CD4-positive, alpha-beta memory T cell (primary cell): ENCODE data around the gene GRIN2D. TPM values are rescaled to one million over a fixed set of nuclear protein-coding genes. Genes with fewer than 3 reads are reported as not detected.
A peak's percentile ranks its signal among the peaks of the same experiment; 100 is the strongest.

Source experiments
- CTCF ChIA-PET: fragments of 350-600 bp; sonication (Branson Sonifier 250); formaldehyde crosslinking; loops from one replicate; lab custom pipeline; 2021; ENCODE audit warnings: inconsistent platforms; ENCODE audit not compliant: partially characterized antibody; lab: Charles Lee
- POLR2A ChIA-PET: fragments of 350-600 bp; sonication (Branson Sonifier 250); formaldehyde crosslinking; loops from one replicate; lab custom pipeline; 2021; ENCODE audit not compliant: partially characterized antibody; lab: Charles Lee
- DNase-seq, 5 donors: peaks; one replicate each; pipeline versions ENCODE4 v3.0.0 to v3.0.0-alpha.2; 2020 to 2022; ENCODE audit warnings: mixed read lengths in 1 of 5
- H3K27ac ChIP-seq: one replicate; pipeline ENCODE4 v1.7.0; 2013; ENCODE audit warnings: low read depth, low read length
- H3K27me3 ChIP-seq: 2 replicates; pipeline ENCODE4 v1.7.0; 2013; ENCODE audit warnings: mild to moderate bottlenecking, low read length, moderate library complexity; ENCODE audit not compliant: insufficient read depth
- H3K36me3 ChIP-seq: 2 replicates; pipeline ENCODE4 v1.7.0; 2013; ENCODE audit warnings: mild to moderate bottlenecking, low read length, moderate library complexity; ENCODE audit not compliant: insufficient read depth
- H3K4me1 ChIP-seq: 2 replicates; pipeline ENCODE4 v1.7.0; 2013; ENCODE audit warnings: mild to moderate bottlenecking, low read length, moderate library complexity; ENCODE audit not compliant: insufficient read depth
- H3K4me3 ChIP-seq, 2 donors: one replicate each; pipeline ENCODE4 v1.7.0; 2013; ENCODE audit warnings: low read length in 2 of 2, mild to moderate bottlenecking in 1 of 2
- H3K9me3 ChIP-seq, 2 donors: one replicate each; pipeline ENCODE4 v1.7.0; 2013; ENCODE audit warnings: low read length in 2 of 2, control low read depth in 1 of 2; ENCODE audit not compliant: control insufficient read depth in 1 of 2
- H3K27ac Mint-ChIP-seq, 7 donors: one replicate each; pipeline ENCODE4 v1.8.0; 2020 to 2021; ENCODE audit warnings: mixed read lengths in 7 of 7, mild to moderate bottlenecking in 6 of 7, inconsistent platforms in 3 of 7, moderate library complexity in 3 of 7
- H3K27me3 Mint-ChIP-seq, 2 donors: one replicate each; pipeline ENCODE4 v1.8.0; 2020 to 2021; ENCODE audit warnings: mixed read lengths in 2 of 2
- H3K36me3 Mint-ChIP-seq, 2 donors: one replicate each; pipeline ENCODE4 v1.8.0; 2020 to 2021; ENCODE audit warnings: mixed read lengths in 2 of 2, inconsistent platforms in 1 of 2, mild to moderate bottlenecking in 1 of 2
- H3K4me1 Mint-ChIP-seq, 4 donors: one replicate each; pipeline ENCODE4 v1.8.0; 2020 to 2021; ENCODE audit warnings: mixed read lengths in 4 of 4, mild to moderate bottlenecking in 1 of 4
- H3K4me3 Mint-ChIP-seq, 8 donors: one replicate each; pipeline ENCODE4 v1.8.0; 2020 to 2021; ENCODE audit warnings: mixed read lengths in 8 of 8, mild to moderate bottlenecking in 7 of 8, moderate library complexity in 6 of 8, inconsistent platforms in 3 of 8
- H3K9me3 Mint-ChIP-seq, 8 donors: one replicate each; pipeline ENCODE4 v1.8.0; 2020 to 2021; ENCODE audit warnings: mixed read lengths in 8 of 8, mild to moderate bottlenecking in 5 of 8, inconsistent platforms in 3 of 8, moderate library complexity in 1 of 8
- intact Hi-C: fragments of 100-400 bp; cut with micrococcal nuclease; formaldehyde crosslinking; loops from one replicate; pipeline ENCODE4 v1.15.1; 2023
- polyA plus RNA-seq, 2 donors: library from polyadenylated mRNA; unstranded; fragments of 300-500 nt; fragmentation: Illumina TruSeq; gene quantifications; one replicate each; pipeline ENCODE4 v1.2.3, GENCODE V29; 2021
- total RNA-seq, 2 experiments: library from RNA; stranded (reverse); gene quantifications; one replicate each; pipeline ENCODE4 v1.2.3, GENCODE V29; 2021

The GRIN2D gene
- total and polyA plus RNA-seq, 4 experiments from 2014 or later, result 0.14 to 0.17 TPM; not detected in 2

GRCh38 chr19:48424694-48425219, 31.3 kb downstream of the GRIN2D start:
- Mint-ChIP-seq H3K27ac (no peak overlapping the region), H3K27me3 (peaks cover 0 to 2% of the 10 kb centered on the region in 2 donors), H3K4me1 (peaks cover 0 to 5% (median 3%) of the 10 kb centered on the region in 4 donors), H3K4me3 (no peak overlapping the region), H3K36me3 (no peaks in the 10 kb centered on the region), H3K9me3 (no peaks in the 10 kb centered on the region)
- no peaks in the 10 kb centered on the region for H3K4me1 ChIP-seq
- ChIA-PET CTCF (interaction anchor here (0.7 kb wide), 1 partner anchor 145 kb away, joined by 3 read pairs; no protein-coding TSS in a partner anchor), POLR2A (no interaction called here)
- H3K4me3 ChIP-seq, result no peak overlapping the region
- H3K36me3 ChIP-seq, result no peaks in the 10 kb centered on the region
- no peak overlapping the region for H3K27ac ChIP-seq
- intact Hi-C loops, result no loop called here
- H3K9me3 ChIP-seq, result no peaks in the 10 kb centered on the region
- DNase-seq, result no peak
- H3K27me3 ChIP-seq, result no peaks in the 10 kb centered on the region

- CTCF ChIA-PET, result interaction anchor here (1.2 kb wide), 1 partner anchor 121 kb away, joined by 4 read pairs; no protein-coding TSS in a partner anchor
- Mint-ChIP-seq H3K27ac (no peak overlapping the region), H3K4me1 (peaks cover 0 to 5% (median 3%) of the 10 kb centered on the region in 4 donors), H3K36me3 (no peaks in the 10 kb centered on the region), H3K9me3 (peaks cover 0 to 3% (median 0%) of the 10 kb centered on the region in 8 donors), H3K27me3 (peaks cover 0 to 3% of the 10 kb centered on the region in 2 donors), H3K4me3 (no peak overlapping the region)
- POLR2A ChIA-PET, result no interaction called here
- Histone ChIP-seq H3K4me1 (no peaks in the 10 kb centered on the region), H3K27me3 (no peaks in the 10 kb centered on the region), H3K4me3 (no peak overlapping the region), H3K9me3 (no peaks in the 10 kb centered on the region), H3K27ac (no peak overlapping the region), H3K36me3 (no peaks in the 10 kb centered on the region)
- no peak for DNase-seq
- intact Hi-C loops, result no loop called here
These were observed 35.2 kb downstream of the GRIN2D start for GRCh38 chr19:48428670-48429069.

DNA sequence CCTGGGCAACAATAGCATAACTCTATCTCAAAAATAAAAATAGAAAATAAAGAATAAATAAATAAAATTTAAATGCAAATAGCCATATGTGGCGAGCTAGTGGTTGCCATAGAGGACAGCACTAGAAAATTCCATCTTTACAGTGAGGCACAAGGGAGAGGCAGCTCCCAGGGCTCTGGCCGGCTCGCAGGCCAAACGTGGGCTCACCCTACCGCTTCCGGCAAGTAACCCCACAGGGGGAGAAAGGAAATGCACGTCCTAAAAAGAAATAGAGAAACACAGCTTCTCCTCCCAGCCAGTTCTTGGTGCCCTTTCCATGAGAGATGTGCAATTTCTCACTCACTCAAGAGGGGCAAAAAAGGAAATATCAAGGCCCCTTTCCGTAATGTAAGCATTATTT, 39.9 kb downstream of the GRIN2D start:
- H3K4me3 ChIP-seq, result no peak overlapping the region
- H3K27me3 ChIP-seq, result no peaks in the 10 kb centered on the region
- H3K36me3 Mint-ChIP-seq, result no peaks in the 10 kb centered on the region
- H3K4me3 Mint-ChIP-seq, result no peak overlapping the region
- H3K36me3 ChIP-seq, result no peaks in the 10 kb centered on the region
- no peak for DNase-seq
- no peaks in the 10 kb centered on the region for H3K4me1 Mint-ChIP-seq
- intact Hi-C loops, result no loop called here
- POLR2A ChIA-PET, result no interaction called here
- no peak overlapping the region for H3K27ac ChIP-seq
- peaks cover 16 to 17% of the 10 kb centered on the region in 2 donors for H3K27me3 Mint-ChIP-seq
- H3K9me3 Mint-ChIP-seq, result peaks cover 0 to 3% (median 0%) of the 10 kb centered on the region in 8 donors
- H3K9me3 ChIP-seq, result no peaks in the 10 kb centered on the region
- H3K27ac Mint-ChIP-seq, result no peak overlapping the region
- H3K4me1 ChIP-seq, result no peaks in the 10 kb centered on the region
- CTCF ChIA-PET, result no interaction called here

DNA sequence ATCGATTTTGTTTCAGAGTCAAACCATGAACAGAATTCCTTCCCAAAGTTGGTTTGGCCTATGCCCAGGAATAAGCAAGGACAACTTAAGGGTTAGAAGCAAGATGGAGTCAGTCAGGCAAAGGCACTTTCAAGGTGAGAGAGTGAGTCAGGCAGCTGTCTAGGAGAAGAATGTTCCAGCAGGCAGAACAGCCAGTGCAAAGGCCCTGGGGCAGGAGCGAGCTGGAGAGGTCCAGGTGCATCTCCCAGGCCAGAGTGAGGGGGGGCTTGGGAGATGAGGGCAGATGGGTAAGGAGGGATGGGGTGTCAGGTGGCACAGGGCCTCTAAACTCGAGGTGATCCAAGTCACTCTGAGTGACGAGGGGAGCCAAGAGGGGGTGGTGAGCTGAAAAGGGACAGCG, 43.1 kb downstream of the GRIN2D start:
- intact Hi-C loops, result no loop called here
- Mint-ChIP-seq H3K9me3 (no peaks in the 10 kb centered on the region), H3K4me1 (peaks cover 0 to 4% (median 0%) of the 10 kb centered on the region in 4 donors), H3K27me3 (peaks cover 20 to 22% of the 10 kb centered on the region in 2 donors), H3K4me3 (no peak overlapping the region), H3K36me3 (no peaks in the 10 kb centered on the region), H3K27ac (no peak overlapping the region)
- ChIA-PET POLR2A (interaction anchor here (1.0 kb wide), 1 partner anchor 17 kb away, joined by 4 read pairs; no protein-coding TSS in a partner anchor), CTCF (no interaction called here)
- Histone ChIP-seq H3K27me3 (peaks cover 4% of the 10 kb centered on the region), H3K36me3 (no peaks in the 10 kb centered on the region), H3K27ac (no peak overlapping the region), H3K4me1 (no peaks in the 10 kb centered on the region), H3K9me3 (no peaks in the 10 kb centered on the region), H3K4me3 (no peak overlapping the region)
- no peak for DNase-seq

DNA sequence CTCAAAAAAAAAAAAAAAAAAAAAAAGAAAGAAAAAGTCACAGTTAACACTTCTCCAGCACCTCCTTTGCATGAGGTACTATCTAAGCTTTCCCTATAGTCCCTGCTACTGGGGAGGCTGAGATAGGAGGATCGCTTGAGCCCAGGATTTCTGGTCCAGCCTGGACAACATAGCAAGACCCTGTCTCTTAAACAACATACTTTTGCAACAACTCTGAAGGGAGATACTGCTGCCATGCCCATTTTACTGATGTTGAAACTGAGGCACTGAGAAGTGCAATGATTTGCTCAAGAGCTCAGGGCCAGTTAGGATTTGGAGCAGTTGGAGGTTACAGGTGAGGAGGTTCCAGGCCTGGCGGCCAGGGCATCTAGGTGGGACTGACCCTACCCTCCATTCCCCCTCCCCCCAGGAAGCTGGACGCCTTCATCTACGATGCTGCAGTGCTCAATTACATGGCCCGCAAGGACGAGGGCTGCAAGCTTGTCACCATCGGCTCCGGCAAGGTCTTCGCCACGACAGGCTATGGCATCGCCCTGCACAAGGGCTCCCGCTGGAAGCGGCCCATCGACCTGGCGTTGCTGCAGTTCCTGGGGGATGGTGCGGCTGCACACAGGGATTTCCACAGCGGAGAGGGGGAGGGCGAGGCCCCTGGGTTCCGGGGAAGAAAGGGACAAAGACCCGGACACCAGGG, 48.0 kb downstream of the GRIN2D start:
- no peaks in the 10 kb centered on the region for H3K9me3 ChIP-seq
- H3K27ac ChIP-seq, result no peak overlapping the region
- H3K4me3 ChIP-seq, result no peak overlapping the region
- intact Hi-C loops, result no loop called here
- Mint-ChIP-seq H3K27ac (peak overlapping the region in 2 of 7 donors; percentile 38 to 52), H3K9me3 (peaks cover 0 to 2% (median 0%) of the 10 kb centered on the region in 8 donors), H3K4me1 (peaks cover 13 to 33% (median 20%) of the 10 kb centered on the region in 4 donors), H3K36me3 (peaks cover 4 to 10% of the 10 kb centered on the region in 2 donors), H3K27me3 (peaks cover 19 to 25% of the 10 kb centered on the region in 2 donors), H3K4me3 (peak overlapping the region in 7 of 8 donors; percentile 6 to 72 (median 43))
- DNase-seq, result no peak
- H3K4me1 ChIP-seq, result peaks cover 23% of the 10 kb centered on the region
- ChIA-PET POLR2A (no interaction called here), CTCF (interaction anchor here (0.6 to 0.8 kb wide), 2 partner anchors 48 to 160 kb away, joined by 3 to 4 read pairs; no protein-coding TSS in a partner anchor)
- H3K36me3 ChIP-seq, result no peaks in the 10 kb centered on the region
- H3K27me3 ChIP-seq, result peaks cover 4% of the 10 kb centered on the region

DNA sequence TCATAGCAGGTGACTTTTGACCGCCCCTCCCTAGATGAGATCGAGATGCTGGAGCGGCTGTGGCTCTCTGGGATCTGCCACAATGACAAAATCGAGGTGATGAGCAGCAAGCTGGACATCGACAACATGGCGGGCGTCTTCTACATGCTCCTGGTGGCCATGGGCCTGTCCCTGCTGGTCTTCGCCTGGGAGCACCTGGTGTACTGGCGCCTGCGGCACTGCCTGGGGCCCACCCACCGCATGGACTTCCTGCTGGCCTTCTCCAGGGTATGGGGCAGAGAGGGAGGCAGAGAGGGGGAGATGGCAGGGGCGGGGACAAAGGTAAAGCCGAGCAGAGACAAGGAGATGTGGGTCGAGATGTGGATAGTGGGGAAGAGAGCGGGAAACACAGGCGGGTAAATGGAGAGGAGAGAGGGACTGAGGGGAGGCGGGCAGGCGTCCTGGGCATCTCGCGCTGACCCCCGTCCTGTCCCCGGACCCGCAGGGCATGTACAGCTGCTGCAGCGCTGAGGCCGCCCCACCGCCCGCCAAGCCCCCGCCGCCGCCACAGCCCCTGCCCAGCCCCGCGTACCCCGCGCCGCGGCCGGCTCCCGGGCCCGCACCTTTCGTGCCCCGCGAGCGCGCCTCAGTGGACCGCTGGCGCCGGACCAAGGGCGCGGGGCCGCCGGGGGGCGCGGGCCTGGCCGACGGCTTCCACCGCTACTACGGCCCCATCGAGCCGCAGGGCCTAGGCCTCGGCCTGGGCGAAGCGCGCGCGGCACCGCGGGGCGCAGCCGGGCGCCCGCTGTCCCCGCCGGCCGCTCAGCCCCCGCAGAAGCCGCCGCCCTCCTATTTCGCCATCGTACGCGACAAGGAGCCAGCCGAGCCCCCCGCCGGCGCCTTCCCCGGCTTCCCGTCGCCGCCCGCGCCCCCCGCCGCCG, 48.9 kb downstream of the GRIN2D start:
- peak overlapping the region in 1 of 7 donors; percentile 58 for H3K27ac Mint-ChIP-seq
- ChIA-PET CTCF (no interaction called here), POLR2A (no interaction called here)
- intact Hi-C loops, result no loop called here
- peaks cover 4% of the 10 kb centered on the region for H3K27me3 ChIP-seq
- H3K27ac ChIP-seq, result no peak overlapping the region
- no peaks in the 10 kb centered on the region for H3K9me3 ChIP-seq
- no peak overlapping the region for H3K4me3 ChIP-seq
- peaks cover 25% of the 10 kb centered on the region for H3K4me1 ChIP-seq
- H3K4me1 Mint-ChIP-seq, result peaks cover 14 to 36% (median 22%) of the 10 kb centered on the region in 4 donors
- H3K9me3 Mint-ChIP-seq, result peaks cover 0 to 2% (median 0%) of the 10 kb centered on the region in 8 donors
- peak overlapping the region in 7 of 8 donors; percentile 35 to 71 (median 61) for H3K4me3 Mint-ChIP-seq
- no peak for DNase-seq
- peaks cover 16 to 23% of the 10 kb centered on the region in 2 donors for H3K27me3 Mint-ChIP-seq
- H3K36me3 Mint-ChIP-seq, result peaks cover 4 to 10% of the 10 kb centered on the region in 2 donors
- H3K36me3 ChIP-seq, result no peaks in the 10 kb centered on the region
